ENCODE measurements around the gene CCDC141. TPM values are rescaled to one million over a fixed set of nuclear protein-coding genes. Genes with fewer than 3 reads are reported as not detected.

The CCDC141 gene
- total and polyA plus RNA-seq, 2 experiments from 2014 or later: 11.7 to 13.4 TPM

DNA sequence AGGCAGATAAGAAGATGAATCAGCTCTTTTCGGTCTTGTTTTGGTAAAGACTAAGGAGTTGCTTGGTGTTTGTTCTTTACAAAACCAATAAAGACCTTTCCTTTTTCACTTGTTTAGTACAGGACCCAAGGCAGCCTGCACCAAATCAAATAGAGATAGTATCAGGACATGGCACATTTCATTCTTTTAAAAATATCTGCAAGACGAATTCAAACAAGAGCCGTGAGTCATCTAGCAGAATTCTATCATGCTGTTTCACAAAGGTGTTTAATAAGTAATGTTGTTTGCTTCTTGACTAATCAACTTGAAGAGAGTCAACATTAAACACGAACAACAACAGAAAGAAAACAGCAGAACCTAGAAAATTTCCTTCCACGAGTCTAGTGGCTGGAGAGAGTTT is 139.9 kb downstream of the CCDC141 start:
- no peak overlapping the region for H3K27ac ChIP-seq (ENCODE audit: low read depth)
- H3K79me2 ChIP-seq (replicated peaks; ENCODE audit: insufficient read depth): no peaks in the 10 kb centered on the region
- TF ChIP-seq CREB1 (CRISPR knock-in tag; IDR thresholded peaks at IDR 0.05; ENCODE audit: low read depth) (no peak), JUNB (IDR thresholded peaks at IDR 0.05; ENCODE audit: unreplicated experiment) (no peak), EZH2 (IDR thresholded peaks at IDR 0.05; ENCODE audit: low read depth, unreplicated experiment) (no peak), ZNF114 (CRISPR knock-in tag; IDR thresholded peaks at IDR 0.05) (no peak), NANOG (IDR thresholded peaks at IDR 0.05; ENCODE audit: borderline replicate concordance) (no peak), ZNF331 (CRISPR knock-in tag; IDR thresholded peaks at IDR 0.05; ENCODE audit: low read depth) (no peak), POLR2AphosphoS5 (IDR thresholded peaks at IDR 0.05; ENCODE audit: low read depth) (no peak), EZH2phosphoT487 (IDR thresholded peaks at IDR 0.05; ENCODE audit: unreplicated experiment) (no peak)
- TF ChIP-seq, protein P1, sequence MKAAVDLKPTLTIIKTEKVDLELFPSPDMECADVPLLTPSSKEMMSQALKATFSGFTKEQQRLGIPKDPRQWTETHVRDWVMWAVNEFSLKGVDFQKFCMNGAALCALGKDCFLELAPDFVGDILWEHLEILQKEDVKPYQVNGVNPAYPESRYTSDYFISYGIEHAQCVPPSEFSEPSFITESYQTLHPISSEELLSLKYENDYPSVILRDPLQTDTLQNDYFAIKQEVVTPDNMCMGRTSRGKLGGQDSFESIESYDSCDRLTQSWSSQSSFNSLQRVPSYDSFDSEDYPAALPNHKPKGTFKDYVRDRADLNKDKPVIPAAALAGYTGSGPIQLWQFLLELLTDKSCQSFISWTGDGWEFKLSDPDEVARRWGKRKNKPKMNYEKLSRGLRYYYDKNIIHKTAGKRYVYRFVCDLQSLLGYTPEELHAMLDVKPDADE (IDR thresholded peaks at IDR 0.05): no peak
- TF ChIP-seq, protein P2, sequence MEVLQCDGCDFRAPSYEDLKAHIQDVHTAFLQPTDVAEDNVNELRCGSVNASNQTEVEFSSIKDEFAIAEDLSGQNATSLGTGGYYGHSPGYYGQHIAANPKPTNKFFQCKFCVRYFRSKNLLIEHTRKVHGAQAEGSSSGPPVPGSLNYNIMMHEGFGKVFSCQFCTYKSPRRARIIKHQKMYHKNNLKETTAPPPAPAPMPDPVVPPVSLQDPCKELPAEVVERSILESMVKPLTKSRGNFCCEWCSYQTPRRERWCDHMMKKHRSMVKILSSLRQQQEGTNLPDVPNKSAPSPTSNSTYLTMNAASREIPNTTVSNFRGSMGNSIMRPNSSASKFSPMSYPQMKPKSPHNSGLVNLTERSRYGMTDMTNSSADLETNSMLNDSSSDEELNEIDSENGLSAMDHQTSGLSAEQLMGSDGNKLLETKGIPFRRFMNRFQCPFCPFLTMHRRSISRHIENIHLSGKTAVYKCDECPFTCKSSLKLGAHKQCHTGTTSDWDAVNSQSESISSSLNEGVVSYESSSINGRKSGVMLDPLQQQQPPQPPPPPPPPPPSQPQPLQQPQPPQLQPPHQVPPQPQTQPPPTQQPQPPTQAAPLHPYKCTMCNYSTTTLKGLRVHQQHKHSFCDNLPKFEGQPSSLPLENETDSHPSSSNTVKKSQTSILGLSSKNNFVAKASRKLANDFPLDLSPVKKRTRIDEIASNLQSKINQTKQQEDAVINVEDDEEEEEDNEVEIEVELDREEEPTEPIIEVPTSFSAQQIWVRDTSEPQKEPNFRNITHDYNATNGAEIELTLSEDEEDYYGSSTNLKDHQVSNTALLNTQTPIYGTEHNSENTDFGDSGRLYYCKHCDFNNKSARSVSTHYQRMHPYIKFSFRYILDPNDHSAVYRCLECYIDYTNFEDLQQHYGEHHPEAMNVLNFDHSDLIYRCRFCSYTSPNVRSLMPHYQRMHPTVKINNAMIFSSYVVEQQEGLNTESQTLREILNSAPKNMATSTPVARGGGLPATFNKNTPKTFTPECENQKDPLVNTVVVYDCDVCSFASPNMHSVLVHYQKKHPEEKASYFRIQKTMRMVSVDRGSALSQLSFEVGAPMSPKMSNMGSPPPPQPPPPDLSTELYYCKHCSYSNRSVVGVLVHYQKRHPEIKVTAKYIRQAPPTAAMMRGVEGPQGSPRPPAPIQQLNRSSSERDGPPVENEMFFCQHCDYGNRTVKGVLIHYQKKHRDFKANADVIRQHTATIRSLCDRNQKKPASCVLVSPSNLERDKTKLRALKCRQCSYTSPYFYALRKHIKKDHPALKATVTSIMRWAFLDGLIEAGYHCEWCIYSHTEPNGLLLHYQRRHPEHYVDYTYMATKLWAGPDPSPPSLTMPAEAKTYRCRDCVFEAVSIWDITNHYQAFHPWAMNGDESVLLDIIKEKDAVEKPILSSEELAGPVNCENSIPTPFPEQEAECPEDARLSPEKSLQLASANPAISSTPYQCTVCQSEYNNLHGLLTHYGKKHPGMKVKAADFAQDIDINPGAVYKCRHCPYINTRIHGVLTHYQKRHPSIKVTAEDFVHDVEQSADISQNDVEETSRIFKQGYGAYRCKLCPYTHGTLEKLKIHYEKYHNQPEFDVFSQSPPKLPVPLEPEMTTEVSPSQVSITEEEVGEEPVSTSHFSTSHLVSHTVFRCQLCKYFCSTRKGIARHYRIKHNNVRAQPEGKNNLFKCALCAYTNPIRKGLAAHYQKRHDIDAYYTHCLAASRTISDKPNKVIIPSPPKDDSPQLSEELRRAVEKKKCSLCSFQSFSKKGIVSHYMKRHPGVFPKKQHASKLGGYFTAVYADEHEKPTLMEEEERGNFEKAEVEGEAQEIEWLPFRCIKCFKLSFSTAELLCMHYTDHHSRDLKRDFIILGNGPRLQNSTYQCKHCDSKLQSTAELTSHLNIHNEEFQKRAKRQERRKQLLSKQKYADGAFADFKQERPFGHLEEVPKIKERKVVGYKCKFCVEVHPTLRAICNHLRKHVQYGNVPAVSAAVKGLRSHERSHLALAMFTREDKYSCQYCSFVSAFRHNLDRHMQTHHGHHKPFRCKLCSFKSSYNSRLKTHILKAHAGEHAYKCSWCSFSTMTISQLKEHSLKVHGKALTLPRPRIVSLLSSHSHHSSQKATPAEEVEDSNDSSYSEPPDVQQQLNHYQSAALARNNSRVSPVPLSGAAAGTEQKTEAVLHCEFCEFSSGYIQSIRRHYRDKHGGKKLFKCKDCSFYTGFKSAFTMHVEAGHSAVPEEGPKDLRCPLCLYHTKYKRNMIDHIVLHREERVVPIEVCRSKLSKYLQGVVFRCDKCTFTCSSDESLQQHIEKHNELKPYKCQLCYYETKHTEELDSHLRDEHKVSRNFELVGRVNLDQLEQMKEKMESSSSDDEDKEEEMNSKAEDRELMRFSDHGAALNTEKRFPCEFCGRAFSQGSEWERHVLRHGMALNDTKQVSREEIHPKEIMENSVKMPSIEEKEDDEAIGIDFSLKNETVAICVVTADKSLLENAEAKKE (CRISPR knock-in tag; IDR thresholded peaks at IDR 0.05): no peak
- TF ChIP-seq, protein P3, sequence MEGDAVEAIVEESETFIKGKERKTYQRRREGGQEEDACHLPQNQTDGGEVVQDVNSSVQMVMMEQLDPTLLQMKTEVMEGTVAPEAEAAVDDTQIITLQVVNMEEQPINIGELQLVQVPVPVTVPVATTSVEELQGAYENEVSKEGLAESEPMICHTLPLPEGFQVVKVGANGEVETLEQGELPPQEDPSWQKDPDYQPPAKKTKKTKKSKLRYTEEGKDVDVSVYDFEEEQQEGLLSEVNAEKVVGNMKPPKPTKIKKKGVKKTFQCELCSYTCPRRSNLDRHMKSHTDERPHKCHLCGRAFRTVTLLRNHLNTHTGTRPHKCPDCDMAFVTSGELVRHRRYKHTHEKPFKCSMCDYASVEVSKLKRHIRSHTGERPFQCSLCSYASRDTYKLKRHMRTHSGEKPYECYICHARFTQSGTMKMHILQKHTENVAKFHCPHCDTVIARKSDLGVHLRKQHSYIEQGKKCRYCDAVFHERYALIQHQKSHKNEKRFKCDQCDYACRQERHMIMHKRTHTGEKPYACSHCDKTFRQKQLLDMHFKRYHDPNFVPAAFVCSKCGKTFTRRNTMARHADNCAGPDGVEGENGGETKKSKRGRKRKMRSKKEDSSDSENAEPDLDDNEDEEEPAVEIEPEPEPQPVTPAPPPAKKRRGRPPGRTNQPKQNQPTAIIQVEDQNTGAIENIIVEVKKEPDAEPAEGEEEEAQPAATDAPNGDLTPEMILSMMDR (conservative IDR thresholded peaks at IDR 0.05; ENCODE audit: low read depth in 2 of 2): no peak
- H3K27me3 ChIP-seq (ENCODE audit: insufficient read depth): no peaks in the 10 kb centered on the region
- Mint-ChIP-seq H3K9me3 (no peaks in the 10 kb centered on the region), H3K4me1 (no peaks in the 10 kb centered on the region), H3K36me3 (ENCODE audit: low read depth) (no peaks in the 10 kb centered on the region), H3K27ac (peak overlapping the region; percentile 66; the same call in 1 of the 2 replicates), H3K27me3 (ENCODE audit: insufficient read depth, low read depth, poor library complexity) (peaks cover 3% of the 10 kb centered on the region), H3K4me3 (no peak overlapping the region)
- H3K4me1 ChIP-seq (ENCODE audit: insufficient read depth): no peaks in the 10 kb centered on the region
- H3K4me3 ChIP-seq: no peak overlapping the region
- no peak overlapping the region for H2AFZ ChIP-seq
- H3K36me3 ChIP-seq (ENCODE audit: insufficient read depth): no peaks in the 10 kb centered on the region
- no peaks in the 10 kb centered on the region for H3F3A ChIP-seq (replicated peaks; ENCODE audit: low read depth)
- no peaks in the 10 kb centered on the region for H4K20me1 ChIP-seq (replicated peaks; ENCODE audit: insufficient read depth)
- H3K9me2 ChIP-seq (ENCODE audit: insufficient read depth): no peaks in the 10 kb centered on the region
- ATAC-seq: no peak
- H3K4me2 ChIP-seq: no peak overlapping the region
- DNase-seq (ENCODE audit: low spot score): no peak

Measured in GM23338 (cell line).